ENCODE data around the gene ARHGAP26.

ARHGAP26 gene

GRCh38 chr5:143063175-143063970, 293.2 kb downstream of the ARHGAP26 start:
- no peak for TF ChIP-seq CTCF (IDR thresholded peaks at IDR 0.05; ENCODE audit: low read depth, low read length, missing control alignments)
- H3K4me3 ChIP-seq (replicated peaks; ENCODE audit: low read depth, low read length): no peak overlapping the region
- DNase-seq (ENCODE audit: extremely low read depth, low read depth): no peak

- no peak overlapping the region for H3K4me3 ChIP-seq (replicated peaks; ENCODE audit: low read depth, low read length)
- no peak for TF ChIP-seq CTCF (IDR thresholded peaks at IDR 0.05; ENCODE audit: low read depth, low read length, missing control alignments)
- DNase-seq (ENCODE audit: extremely low read depth, low read depth): no peak
Measured at GRCh38 chr5:143064218-143064641, 294.1 kb downstream of the ARHGAP26 start.

GRCh38 chr5:143064676-143065075, 294.5 kb downstream of the ARHGAP26 start:
- no peak overlapping the region for H3K4me3 ChIP-seq (replicated peaks; ENCODE audit: low read depth, low read length)
- TF ChIP-seq CTCF (IDR thresholded peaks at IDR 0.05; ENCODE audit: low read depth, low read length, missing control alignments): no peak
- no peak for DNase-seq (ENCODE audit: extremely low read depth, low read depth)

GRCh38 chr5:143065185-143065965, 295.2 kb downstream of the ARHGAP26 start:
- no peak for TF ChIP-seq CTCF (IDR thresholded peaks at IDR 0.05; ENCODE audit: low read depth, low read length, missing control alignments)
- no peak overlapping the region for H3K4me3 ChIP-seq (replicated peaks; ENCODE audit: low read depth, low read length)
- no peak for DNase-seq (ENCODE audit: extremely low read depth, low read depth)

GRCh38 chr5:143065996-143066522, 295.9 kb downstream of the ARHGAP26 start:
- no peak for TF ChIP-seq CTCF (IDR thresholded peaks at IDR 0.05; ENCODE audit: low read depth, low read length, missing control alignments)
- DNase-seq (ENCODE audit: extremely low read depth, low read depth): no peak
- H3K4me3 ChIP-seq (replicated peaks; ENCODE audit: low read depth, low read length): no peak overlapping the region

GRCh38 chr5:143066556-143067281, 296.5 kb downstream of the ARHGAP26 start:
- DNase-seq (ENCODE audit: extremely low read depth, low read depth): no peak
- H3K4me3 ChIP-seq (replicated peaks; ENCODE audit: low read depth, low read length): no peak overlapping the region
- no peak for TF ChIP-seq CTCF (IDR thresholded peaks at IDR 0.05; ENCODE audit: low read depth, low read length, missing control alignments)

Measured in HFF-Myc (cell line).